SH-SY5Y (cell line): ENCODE data around the gene RHOG.

Experiments used
- GATA2 ChIP-seq: IDR thresholded peaks from 2 replicates; pipeline ENCODE4 v1.6.1; 2011; ENCODE audit warnings: mild to moderate bottlenecking, low read depth, low read length
- GATA3 ChIP-seq: IDR thresholded peaks from 2 replicates; pipeline ENCODE4 v1.6.1; 2011; ENCODE audit warnings: low read depth, mild to moderate bottlenecking, low read length, moderate library complexity

GRCh38 chr11:3796346-3796745 is 44.4 kb downstream of the RHOG start:
- no peak for TF ChIP-seq GATA3
- TF ChIP-seq GATA2: no peak
